Camera-type eye (tissue), 1 donor: Measurements from ENCODE around the gene GIPC2. TPM values are rescaled to one million over a fixed set of nuclear protein-coding genes. Genes with fewer than 3 reads are reported as not detected.

ENCODE experiments used
- total RNA-seq: library from RNA; depleted of rRNA; stranded (reverse); fragments of >200 nt; gene quantifications from one replicate; pipeline ENCODE4 v1.2.3, GENCODE V29; 2014

GIPC2 gene, protein sequence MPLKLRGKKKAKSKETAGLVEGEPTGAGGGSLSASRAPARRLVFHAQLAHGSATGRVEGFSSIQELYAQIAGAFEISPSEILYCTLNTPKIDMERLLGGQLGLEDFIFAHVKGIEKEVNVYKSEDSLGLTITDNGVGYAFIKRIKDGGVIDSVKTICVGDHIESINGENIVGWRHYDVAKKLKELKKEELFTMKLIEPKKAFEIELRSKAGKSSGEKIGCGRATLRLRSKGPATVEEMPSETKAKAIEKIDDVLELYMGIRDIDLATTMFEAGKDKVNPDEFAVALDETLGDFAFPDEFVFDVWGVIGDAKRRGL
- total RNA-seq, result 2.1 TPM

DNA sequence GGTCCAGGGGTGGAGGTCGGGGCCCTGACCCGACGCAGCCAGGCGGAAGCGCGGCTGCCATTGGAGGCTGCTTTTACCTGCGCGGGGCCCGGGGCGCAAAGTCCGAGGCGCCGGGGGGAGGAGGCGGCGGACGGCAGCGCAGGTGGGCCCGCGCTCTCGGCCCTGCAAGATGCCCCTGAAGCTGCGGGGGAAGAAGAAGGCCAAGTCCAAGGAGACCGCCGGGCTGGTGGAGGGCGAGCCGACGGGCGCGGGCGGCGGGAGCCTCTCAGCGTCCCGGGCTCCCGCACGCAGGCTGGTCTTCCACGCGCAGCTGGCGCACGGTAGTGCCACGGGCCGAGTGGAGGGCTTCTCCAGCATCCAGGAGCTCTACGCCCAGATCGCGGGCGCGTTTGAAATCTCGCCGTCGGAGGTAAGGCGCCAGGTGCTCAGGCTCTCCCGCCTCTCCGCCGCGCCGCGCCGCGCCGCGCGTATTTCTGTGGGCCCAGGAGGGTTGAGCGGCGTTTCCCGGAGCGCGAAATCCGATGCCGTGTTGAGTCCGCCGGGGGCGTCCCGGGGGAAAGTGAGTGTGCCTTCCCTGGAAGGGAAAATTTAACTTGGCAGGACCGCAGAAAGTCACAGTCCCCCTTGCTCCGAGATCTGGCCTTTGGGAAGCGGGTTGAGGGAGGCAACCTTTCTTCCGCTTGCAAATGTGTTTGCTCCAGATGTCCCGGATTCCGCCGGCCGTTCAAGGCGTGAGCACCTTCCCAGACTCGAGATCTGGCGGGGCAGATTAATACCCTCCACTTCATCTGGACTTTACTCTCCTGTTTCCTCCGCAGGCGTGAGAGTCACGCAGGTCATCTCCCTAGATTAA lies at the start of gene GIPC2:
GIPC2 (plus strand) TSS at position 41 of the 853 bp plus-strand sequence; CDS start at position 170, 129 bp downstream.

DNA sequence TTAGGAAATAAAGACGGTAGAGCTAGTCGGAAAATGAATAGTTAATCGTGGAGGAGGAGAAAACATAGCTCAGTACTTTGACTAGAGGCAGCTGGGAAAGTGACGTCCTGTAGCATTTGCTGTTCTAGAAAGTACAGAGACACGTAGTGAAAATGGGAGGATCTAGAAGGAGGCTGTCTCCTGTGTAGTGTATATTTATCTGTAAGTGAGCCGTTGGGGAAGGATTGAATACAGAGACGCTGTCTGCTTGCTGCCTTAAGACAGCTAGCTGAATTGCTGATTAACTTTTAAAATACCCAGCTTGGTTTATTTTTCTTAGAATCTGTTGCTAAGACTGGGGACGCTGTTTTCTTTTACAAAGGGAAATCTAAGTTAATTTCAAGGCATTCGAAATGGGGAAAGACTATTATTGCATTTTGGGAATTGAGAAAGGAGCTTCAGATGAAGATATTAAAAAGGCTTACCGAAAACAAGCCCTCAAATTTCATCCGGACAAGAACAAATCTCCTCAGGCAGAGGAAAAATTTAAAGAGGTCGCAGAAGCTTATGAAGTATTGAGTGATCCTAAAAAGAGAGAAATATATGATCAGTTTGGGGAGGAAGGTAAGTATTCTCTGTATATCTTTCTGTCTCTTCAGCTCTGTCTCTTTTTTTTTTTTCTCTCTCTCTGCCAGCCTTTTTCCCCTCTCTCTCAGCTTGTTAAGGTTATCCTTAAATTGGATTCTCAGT lies 40.9 kb upstream of the GIPC2 start, which contains the start of gene DNAJB4:
DNAJB4 (plus strand) TSS at position 221 of the 729 bp plus-strand sequence; CDS start at position 393, 172 bp downstream.

Other genes starting within 250 kb of the GIPC2 start
- gene NEXN, start 157.3 kb upstream of the GIPC2 start, total RNA-seq, result 10.6 TPM
- 354 TPM for gene FUBP1, start 66.9 kb upstream of the GIPC2 start, total RNA-seq
- gene DNAJB4, start 41.0 kb upstream of the GIPC2 start, total RNA-seq, result 60.1 TPM